Omental fat pad (tissue), 4 donors: Measurements from ENCODE around the gene DOC2A. TPM values are rescaled to one million over a fixed set of nuclear protein-coding genes. Genes with fewer than 3 reads are reported as not detected.
"Not testable (repeated sequence)": the region's sequence is repeated elsewhere in the genome, so short reads cannot be mapped to it uniquely, and the experiment has no call there.

Experiments used
- ATAC-seq: fragments of 150-250 bp; one replicate; pipeline ENCODE4 v1.9.1; 2016; ENCODE audit warnings: mild to moderate bottlenecking, moderate library complexity; ENCODE audit not compliant: low FRiP score
- DNase-seq: peaks from one replicate; pipeline ENCODE4 v3.0.0-alpha.2; 2019; ENCODE audit warnings: low spot score
- total RNA-seq, 4 donors: library from RNA; depleted of rRNA; stranded (reverse); fragments of >200 nt; gene quantifications; one replicate each; pipeline ENCODE4 v1.1.0, GENCODE V29; 2016
- TF ChIP-seq, protein P1 (sequence below), 3 donors: fragments of 450-650 bp; IDR thresholded peaks; one replicate each; pipeline ENCODE4 v1.5.1; 2016 to 2017; ENCODE audit warnings: antibody characterized with exemption in 3 of 3, mild to moderate bottlenecking in 3 of 3, moderate library complexity in 2 of 3

Gene DOC2A
- total RNA-seq, 4 donors from 2014 or later, result 0.95 to 2.3 (median 1.2) TPM; not detected in 1

- ATAC-seq, result no peak
- TF ChIP-seq, protein P1, sequence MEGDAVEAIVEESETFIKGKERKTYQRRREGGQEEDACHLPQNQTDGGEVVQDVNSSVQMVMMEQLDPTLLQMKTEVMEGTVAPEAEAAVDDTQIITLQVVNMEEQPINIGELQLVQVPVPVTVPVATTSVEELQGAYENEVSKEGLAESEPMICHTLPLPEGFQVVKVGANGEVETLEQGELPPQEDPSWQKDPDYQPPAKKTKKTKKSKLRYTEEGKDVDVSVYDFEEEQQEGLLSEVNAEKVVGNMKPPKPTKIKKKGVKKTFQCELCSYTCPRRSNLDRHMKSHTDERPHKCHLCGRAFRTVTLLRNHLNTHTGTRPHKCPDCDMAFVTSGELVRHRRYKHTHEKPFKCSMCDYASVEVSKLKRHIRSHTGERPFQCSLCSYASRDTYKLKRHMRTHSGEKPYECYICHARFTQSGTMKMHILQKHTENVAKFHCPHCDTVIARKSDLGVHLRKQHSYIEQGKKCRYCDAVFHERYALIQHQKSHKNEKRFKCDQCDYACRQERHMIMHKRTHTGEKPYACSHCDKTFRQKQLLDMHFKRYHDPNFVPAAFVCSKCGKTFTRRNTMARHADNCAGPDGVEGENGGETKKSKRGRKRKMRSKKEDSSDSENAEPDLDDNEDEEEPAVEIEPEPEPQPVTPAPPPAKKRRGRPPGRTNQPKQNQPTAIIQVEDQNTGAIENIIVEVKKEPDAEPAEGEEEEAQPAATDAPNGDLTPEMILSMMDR (IDR thresholded peaks at IDR 0.05), result no peak
- no peak for DNase-seq
These were observed 7.9 kb upstream of the DOC2A start for GRCh38 chr16:30018731-30019158.

- not testable (repeated sequence) for ATAC-seq, DNase-seq
These were observed 7.1 kb upstream of the DOC2A start for GRCh38 chr16:30017937-30018336.

DNA sequence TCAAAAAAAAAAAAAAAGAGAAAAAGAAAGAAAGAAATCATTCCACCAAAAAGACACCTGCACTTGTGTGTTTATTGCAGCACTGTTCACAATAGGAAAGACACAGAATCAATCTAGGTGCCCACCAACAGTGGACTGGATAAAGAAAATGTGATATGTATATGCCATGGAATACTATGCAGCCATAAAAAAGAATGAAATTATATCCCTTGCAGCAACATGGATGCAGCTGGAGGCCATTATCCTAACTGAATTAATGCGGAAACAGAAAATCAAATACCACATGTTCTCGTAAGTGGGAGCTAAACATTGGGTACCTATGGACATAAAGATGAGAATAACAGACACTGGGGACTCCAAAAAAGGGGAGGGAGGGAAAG is 6.4 kb upstream of the DOC2A start:
- ATAC-seq (no peak), DNase-seq (no peak)
- TF ChIP-seq, protein P1 (IDR thresholded peaks at IDR 0.05), result no peak

DNA sequence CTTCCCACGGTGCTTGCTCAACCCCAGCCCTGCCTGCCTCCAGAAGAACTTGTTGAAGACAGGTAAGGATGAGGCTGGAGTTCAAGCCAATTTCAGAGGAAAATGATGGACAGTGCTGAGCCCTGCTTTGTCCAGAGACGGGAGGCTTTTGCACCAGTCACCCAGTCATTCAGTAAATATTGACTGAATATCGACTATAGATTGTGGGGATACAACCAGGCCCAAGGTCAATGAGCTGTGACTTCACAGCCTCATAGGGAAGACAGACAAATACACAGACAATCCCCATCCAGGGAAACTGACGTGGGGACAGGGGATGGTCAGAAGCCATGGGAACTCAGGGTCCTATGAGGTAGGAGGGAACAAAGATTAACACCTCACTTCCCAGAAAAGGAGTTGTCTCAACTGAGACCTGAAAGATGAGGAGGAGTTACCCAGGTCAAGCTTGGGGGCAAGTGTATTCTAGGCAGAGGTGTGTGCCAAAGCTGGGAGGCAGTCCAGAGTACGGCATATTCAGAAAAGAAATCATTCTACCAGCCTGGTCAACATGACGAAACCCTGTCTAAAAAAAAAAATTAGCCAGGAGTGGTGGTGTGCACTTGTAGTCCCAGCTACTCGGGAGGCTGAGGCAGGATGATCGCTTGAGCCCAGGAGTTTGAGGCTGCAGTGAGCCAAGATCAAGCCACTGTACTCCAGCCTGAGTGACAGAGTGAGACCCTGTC is 5.9 kb upstream of the DOC2A start:
- TF ChIP-seq, protein P1 (IDR thresholded peaks at IDR 0.05), result no peak
- no peak for ATAC-seq
- no peak for DNase-seq

GRCh38 chr16:30015450-30015849 is 4.6 kb upstream of the DOC2A start:
- not testable (repeated sequence) for DNase-seq, ATAC-seq

DNA sequence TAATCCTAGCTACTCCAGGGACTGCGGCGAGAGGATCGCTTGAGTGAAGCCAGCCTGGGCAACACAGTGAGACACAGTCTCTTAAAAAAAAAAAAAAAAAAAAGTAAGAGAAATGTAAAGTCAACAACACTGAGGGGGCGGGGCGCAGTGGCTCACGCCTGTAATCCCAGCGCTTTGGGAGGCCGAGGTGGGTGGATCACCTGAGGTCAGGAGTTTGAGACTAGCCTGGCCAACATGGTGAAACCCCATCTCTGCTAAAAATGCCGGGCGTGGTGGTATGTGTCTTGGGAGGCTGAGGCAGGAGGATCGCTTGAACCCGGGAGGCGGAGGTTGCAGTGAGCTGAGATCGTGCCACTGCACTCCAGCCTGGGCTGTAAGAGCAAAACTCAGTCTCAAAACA is 1.8 kb upstream of the DOC2A start:
- not testable (repeated sequence) for ATAC-seq, DNase-seq

- no peak for ATAC-seq
- no peak for DNase-seq
- TF ChIP-seq, protein P1 (IDR thresholded peaks at IDR 0.05), result no peak
These were observed 1.1 kb upstream of the DOC2A start for GRCh38 chr16:30011714-30012504.

DNA sequence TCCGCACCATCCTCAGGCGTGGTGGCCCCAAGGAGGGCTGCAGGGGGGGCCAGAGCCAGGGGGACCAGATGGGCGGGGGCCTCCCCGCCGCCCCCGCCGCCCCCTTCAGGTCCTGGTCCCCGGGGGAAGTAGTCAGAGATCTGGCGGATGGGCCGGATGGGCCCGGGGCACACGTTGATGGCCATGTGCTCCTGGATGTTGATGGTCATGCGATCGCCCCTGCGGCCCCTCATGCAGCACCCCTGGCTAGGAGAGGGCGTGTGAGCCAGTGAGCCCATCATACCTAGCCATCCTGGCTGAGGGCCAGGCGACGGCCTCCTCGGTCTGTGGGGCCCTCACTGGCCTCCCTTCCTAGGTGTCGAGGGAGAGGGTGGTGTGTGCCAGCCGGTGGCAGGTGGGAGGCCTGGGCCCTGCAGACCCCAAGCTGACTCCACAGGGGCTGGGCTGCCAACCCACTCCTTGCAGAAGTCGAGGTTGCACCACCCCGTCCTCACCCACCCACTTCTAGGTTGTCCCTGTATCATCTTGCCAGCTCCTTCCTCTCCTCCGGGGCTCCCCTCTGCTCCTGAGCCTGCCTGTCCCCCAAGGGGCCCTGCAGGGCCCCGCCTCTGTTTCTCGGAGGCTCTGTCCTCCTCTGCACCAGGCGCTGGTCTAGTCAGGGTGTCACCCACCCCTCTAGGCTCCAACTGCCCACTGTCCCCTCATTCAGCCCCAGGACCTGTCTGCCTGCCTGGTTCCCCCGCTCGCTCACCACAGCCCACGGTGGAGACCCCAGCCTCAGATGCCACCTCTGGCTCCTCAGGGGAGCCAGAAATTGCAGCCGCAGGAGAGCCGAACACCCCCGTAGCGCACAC is 610 bp downstream of the DOC2A start:
- no peak for DNase-seq
- no peak for ATAC-seq
- TF ChIP-seq, protein P1 (IDR thresholded peaks at IDR 0.05), result no peak
